Measurements from ENCODE around the gene HRH2. TPM values are rescaled to one million over a fixed set of nuclear protein-coding genes. Genes with fewer than 3 reads are reported as not detected.
"Not testable (repeated sequence)": the region's sequence is repeated elsewhere in the genome, so short reads cannot be mapped to it uniquely, and the experiment has no call there.

HRH2 gene, protein sequence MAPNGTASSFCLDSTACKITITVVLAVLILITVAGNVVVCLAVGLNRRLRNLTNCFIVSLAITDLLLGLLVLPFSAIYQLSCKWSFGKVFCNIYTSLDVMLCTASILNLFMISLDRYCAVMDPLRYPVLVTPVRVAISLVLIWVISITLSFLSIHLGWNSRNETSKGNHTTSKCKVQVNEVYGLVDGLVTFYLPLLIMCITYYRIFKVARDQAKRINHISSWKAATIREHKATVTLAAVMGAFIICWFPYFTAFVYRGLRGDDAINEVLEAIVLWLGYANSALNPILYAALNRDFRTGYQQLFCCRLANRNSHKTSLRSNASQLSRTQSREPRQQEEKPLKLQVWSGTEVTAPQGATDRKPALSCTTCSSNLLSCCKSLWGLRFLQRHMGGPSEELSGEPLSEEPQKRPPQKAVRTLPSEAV
- total RNA-seq: 5.7 TPM

DNA sequence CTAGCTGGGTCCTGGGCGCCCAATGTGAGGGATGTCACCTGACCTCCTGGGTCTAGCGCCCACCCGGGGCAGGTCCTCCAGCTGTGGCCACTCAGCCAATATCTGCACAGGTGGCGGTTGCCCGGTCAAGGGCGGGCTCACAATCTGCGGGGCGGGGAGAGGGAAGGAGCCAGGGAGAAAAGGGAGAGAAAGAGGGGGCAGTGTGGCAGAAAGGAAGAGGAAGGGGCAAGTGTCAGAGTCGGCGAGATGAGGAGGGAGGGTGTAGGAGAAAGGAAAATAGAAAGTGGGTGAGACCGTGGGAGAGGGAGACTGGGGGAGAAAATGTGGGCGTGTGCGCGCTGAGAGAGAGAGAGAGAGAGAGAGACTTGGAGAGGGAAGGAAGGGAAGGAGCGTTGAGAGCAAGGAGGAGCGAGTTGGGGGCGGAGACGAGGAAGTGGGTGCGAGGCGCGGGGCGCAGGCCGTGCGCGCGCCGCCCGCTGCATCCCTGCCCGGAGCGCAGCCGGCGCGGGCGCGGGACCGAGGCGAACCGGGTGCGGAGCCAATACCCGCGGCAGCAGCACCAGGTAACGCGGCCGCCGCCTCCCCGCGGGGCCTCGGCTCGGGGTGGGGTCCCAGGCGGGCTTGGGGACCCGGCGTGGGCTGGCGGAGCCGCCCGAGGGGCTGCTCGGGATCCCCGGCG, at the start of gene HRH2:
Gene HRH2, plus strand, starts transcription at position 479 of the 679 bp plus-strand sequence. CDS start 25,163 bp downstream, outside the sequence.
- no peak for DNase-seq (ENCODE audit: low spot score)

DNA sequence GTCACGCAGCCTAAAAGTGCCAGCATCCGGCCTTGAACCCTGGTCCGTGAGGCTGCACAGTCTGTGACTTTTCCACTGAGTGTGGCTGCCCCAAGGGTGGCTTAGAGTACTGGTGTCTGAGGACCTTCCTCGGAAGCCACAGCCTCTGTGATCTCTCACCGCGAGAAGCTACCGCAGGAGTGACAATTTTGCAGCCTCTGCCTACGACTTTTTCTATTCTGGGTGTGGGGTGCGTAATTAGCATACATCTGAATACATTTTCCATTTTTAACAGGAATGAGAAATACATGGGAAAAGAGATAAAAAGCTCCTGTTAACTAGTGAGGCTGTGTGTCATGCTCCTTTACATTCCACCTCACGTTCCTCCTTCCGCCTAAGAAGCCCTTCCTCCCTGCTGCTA, 48.3 kb upstream of the HRH2 start:
- no peak for DNase-seq (ENCODE audit: low spot score)

DNA sequence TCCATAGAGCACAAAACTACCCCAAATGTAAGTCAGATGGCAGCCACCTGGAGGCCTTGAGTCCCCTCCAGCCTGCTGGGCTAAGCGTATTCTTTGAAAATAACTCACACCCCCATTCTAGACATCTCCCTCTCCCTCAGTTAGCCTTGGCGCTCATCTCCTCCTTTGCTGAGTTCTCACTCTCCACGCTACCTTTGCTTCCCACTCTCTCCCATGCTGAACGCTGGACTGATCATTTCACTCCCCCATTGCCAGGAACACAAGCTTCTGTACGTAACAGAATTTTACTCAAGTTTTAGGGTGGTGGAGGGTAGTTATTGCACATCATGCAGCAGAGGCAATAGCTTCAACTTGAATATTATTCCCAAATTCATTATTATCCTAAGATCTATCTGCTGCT, 47.5 kb upstream of the HRH2 start:
- no peak for DNase-seq (ENCODE audit: low spot score)

DNA sequence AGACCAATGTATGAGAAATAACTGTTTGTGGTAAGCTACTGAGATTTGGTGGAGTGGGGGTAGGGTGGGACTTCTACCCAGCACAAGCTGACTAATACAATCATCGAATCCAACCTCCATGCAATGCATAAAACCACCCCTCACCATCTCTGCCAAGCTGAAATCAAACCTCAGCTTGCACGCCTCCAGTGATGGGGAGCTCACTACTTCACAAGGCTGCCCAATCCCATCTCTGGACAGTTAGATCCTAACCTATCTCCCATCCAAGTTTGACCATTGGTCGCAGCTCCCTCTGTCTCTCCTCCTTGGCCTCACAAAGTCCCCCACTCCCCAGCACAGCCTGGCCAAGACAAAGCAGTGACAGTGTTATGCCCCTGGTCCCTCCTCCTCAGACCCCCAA, 47.0 kb upstream of the HRH2 start:
- no peak for DNase-seq (ENCODE audit: low spot score)

DNA sequence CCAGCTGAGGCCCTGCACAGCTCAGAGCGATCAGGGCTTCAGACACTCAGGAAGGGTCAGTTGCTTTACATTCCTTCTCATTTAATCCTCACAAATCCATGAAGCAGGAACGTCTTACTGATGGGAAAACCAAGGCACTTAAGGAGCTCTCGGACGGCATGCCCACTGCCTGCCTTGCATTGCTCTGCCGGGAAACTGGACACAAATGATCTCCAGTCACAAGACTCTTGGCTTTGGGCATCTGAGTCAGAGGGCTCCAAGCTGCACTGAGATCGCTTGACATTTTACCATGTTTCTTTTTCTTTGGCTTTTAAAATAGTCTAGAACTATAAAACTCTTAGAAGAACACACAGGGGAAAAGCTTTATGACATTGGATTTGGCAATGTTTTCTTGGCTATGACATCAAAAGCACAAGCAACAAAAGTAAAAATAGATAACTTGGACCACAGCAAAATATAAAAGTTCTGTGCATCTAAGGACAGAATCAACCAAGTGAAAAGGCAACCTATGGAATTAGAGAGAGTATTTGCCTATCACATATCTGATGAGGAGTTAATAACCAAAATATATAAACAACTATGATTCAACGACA, 43.6 kb upstream of the HRH2 start:
- DNase-seq (ENCODE audit: low spot score): no peak

DNA sequence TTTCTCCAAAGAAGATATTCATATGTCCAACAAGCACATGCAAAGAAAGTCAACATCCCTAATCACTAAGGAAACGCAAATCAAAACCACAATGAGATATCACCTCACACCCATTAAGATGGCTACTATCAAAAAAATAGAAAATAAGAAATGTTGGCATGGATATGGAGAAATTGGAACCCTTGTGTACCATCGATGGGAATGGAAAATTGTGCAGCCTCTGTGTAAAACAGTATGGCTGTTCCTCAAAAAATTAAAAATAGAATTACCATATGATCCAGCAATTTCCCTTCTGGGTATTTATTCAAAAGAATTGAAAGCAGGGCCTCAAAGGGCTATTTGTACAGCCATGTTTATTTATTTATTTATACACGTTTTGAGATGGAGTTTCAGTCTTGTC, 43.0 kb upstream of the HRH2 start:
- no peak for DNase-seq (ENCODE audit: low spot score)

DNA sequence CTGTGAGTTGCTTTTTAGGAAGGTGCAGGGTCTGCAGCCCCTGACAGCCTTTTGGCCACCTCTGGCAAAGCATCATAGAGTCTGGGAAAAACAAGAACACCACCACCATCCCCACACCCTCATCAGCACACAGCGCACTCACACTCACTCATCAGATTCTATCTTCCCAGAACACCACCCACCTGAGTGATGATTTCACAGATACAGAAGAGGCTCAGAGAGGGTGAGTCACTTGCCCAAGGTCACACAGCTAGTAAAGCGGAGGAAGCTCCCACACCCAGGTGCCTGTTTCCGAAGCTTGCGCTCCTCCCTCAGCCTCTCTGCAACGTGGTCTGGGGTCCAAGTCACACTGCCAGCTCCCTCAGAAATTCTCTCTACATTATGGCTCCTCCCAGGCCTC, 41.8 kb upstream of the HRH2 start:
- no peak for DNase-seq (ENCODE audit: low spot score)

DNA sequence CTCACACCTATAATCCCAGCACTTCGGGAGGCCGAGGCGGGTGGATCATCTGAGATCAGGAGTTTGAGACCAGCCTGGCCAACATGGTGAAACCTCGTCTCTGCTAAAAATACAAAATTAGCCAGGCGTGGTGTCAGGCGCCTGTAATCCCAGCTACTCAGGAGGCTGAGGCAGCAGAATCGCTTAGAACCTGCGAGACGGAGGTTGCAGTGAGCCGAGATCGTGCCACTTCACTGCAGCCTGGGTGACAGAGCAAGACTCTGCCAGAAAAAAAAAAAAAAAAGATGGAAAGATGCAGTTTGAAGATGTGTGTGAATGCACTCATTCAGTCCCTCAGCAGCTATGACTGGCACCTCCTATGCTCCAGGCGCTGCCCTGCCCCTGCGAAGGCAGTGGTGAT, 41.3 kb upstream of the HRH2 start:
- DNase-seq (ENCODE audit: low spot score): not testable (repeated sequence)

DNA sequence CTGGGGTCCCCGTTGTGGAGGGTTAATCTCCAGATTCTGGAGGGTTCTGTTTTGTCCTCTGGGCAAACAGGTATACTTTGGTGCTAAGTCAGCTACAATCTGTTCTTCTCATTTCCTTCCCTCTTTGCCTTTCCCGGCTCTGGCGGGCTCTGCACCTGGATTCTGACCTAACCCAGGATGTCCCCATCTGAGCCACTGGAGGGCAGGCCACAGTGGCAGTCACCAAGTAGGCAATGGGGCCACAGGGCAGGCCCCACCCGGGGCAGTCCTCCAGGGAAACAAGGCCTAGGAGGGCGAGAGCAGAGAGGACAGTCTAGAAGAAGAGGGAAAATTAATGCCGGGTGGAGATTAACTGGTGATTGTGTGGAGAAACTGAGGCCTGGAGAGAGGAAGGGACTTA, 40.4 kb upstream of the HRH2 start:
- no peak for DNase-seq (ENCODE audit: low spot score)

DNA sequence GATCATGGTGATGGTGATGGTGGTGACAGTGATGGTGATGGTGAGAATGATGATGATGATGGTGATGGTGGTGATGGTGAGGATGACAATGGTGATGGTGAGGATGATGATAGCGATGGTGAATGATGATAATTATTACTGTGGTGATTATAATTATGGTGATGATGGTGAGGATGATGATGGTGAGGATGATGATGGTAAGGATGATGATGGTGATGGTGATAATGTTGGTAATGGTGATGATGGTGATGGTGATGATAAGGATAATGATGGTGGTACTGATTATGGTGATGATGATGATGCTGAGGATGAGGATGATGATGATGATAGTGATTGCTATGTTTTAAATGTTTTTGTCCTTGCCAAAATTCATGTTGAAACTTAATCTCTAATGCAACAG, 37.3 kb upstream of the HRH2 start:
- DNase-seq (ENCODE audit: low spot score): no peak

DNA sequence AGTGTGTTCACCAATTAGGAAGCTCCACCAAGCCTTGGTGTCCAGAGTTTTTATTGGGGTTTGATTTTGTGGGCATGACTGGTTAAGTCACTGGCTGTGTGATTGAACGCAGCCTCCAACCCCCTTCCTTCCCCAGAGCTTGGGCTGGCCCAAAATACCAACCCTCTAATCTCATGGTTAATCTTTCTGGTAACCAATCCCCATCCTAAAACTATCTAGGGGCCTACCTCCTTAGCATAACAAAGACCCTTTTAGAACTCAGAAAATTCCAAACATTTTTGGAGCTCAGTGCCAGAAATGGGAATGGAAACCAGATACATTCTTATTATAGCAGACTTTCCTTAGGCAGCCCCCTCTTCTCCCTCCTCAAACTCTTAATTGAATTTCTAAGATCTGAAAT, 35.9 kb upstream of the HRH2 start:
- no peak for DNase-seq (ENCODE audit: low spot score)

DNA sequence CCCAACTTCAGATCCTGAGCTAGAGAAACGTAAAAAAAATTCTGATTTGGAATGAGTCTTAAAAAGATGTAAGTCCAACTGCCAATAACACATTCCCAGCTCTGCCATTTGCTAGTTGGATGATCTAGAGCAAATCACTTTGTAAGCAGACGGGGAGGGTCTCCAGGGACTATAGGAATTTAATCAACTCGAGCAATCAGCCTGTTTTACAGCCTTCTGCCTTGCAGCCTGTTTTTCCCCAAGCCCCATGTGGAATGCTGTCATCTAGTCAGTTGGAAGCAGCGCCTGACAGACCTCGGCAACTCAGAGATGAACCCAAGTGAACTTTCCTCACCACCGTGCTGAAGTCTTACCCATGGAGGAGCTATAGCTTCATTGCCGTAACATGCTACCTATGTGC, 34.8 kb upstream of the HRH2 start:
- no peak for DNase-seq (ENCODE audit: low spot score)

DNA sequence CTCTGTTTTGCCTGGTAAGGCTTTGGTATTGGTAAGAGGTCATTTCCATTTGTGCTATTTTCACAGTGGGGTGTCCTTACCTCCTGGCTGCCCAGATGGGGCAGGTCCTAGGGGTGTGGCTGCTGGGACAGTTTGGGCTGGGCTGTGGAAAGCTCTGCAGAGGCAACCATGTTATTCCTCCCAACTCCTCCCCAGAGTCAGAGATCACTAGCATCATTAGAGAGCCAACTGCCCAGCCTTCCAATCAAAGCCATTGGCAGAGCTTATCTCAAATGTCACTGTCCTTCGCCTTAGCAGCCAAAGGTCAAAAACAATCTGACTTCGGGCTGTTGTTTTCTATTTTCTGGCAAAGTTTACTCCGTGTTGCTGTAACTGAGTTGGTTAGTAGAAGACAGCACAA, 33.6 kb upstream of the HRH2 start:
- DNase-seq (ENCODE audit: low spot score): no peak

DNA sequence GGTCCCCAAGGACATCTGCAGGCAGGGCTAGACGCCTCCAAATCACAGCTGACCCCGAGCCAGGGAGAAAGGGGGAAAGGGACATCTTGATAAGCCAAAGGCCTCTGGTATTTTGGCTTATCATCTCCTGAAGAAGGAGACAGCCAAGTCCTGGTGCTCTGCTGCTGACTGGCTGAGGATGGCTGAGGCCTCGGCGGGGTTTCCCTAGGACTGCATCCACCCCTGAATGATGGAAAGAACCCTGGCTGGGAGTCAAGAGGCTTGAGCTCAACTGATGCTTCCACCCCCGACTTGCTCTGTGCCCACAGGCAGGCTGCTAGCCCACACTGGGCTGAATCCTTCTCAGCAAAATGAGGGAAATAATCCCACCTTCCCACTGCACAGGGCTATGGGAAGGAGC, 30.9 kb upstream of the HRH2 start:
- no peak for DNase-seq (ENCODE audit: low spot score)

DNA sequence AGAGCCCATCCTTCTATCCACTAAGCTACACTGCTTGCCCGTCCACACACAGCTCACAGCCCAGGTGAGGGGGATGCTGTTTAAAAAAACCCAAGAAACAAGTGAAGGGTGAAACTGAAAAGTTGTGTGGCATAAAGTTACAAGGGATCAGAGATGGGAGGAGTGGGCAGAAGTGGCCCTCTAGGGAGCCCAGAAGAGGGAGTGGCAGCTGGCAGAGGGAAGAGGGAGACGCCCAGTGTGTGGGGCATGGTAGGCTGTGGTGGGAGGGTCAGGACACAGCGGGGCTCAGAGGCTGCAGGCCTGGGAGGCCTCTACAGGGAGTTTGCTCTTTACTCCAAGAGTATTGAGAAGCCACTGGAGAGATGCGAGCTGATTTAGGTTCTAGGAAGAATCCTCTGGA, 30.1 kb upstream of the HRH2 start:
- no peak for DNase-seq (ENCODE audit: low spot score)

DNA sequence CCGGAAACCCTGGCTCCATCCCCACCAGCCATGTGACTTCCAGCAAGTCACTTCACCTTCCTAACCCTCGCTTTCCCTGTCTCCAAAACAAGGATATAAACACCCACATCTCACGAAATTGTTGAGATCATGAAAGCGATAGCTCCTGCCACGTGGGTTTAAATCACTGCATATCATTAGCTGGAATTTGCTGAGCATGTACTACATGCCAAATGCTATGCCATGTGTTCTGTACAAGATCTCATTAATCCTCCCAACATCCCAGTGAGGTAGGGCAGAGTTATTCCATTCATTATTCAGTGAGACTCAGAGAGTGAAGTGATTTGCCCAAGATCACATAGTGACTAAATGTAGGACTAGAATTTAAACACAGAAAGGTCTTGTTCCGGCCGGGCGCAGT, 29.2 kb upstream of the HRH2 start:
- no peak for DNase-seq (ENCODE audit: low spot score)

DNA sequence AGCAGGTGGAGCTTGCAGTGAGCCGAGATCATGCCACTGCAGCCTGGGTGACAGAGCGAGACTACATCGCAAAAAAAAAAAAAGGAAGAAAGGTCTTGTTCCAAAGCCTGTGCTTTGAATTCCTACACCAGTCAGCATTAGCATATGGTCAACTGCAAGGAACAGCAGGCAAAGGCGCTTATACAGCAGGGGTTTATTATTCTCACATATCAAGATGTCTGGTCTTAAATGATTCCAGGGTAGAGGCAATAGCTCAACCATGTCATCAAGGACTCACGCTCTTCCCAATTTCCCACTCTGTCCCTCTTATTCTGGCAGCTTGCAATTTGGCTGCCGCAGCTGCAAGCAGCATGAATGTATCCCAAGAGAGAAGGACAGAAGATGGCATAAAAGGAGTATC, 28.6 kb upstream of the HRH2 start:
- DNase-seq (ENCODE audit: low spot score): no peak

DNA sequence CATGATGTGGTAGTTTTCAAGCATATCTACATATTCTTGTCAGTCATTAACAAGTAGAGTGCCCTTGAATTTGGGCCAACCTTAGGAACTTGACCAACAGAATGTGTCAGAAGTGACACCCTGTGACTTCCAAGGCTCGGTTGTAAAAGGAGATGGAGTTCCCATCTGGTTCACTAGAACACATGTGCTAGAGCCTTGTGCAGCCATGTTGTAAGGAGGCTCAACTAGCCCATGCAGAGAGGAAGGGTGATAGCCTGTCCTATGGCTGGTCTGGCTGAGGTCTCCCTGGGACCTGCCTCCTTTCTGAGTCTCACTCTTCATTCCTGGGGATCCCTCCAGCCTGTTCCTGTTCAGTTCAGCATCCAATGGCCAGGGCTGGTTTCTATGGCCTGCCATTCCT, 28.1 kb upstream of the HRH2 start:
- no peak for DNase-seq (ENCODE audit: low spot score)

DNA sequence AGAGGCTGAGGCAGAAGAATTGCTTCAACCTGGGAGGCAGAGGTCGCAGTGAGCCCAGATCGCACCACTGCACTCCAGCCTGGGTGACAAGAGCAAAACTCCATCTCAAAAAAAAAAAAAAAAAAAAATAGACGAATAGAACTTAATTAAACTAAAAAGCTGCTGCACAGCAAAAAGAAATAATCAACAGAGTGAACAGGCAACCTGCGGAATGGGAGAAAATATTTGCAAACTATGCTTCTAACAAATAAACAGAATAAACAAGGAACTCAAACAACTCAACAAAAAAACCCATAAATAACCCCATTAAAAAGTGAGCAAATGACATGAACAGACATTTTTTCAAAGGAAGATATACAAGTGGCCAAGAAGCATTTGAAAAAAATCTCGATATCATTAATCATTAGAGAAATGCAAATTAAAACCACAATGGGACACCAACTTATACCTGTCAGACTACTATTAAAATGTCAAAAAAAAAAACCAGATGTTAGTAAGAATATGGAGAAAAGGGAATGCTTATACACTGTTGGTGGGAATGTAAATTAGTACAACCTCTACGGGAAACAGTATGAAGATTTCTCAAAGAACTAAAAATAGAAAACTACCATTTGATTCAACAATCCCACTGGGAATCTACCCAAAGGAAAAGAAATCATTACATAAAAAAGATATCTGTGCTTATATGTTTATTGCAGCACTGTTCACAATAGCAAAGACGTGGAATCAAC, 21.9 kb upstream of the HRH2 start:
- DNase-seq (ENCODE audit: low spot score): no peak

DNA sequence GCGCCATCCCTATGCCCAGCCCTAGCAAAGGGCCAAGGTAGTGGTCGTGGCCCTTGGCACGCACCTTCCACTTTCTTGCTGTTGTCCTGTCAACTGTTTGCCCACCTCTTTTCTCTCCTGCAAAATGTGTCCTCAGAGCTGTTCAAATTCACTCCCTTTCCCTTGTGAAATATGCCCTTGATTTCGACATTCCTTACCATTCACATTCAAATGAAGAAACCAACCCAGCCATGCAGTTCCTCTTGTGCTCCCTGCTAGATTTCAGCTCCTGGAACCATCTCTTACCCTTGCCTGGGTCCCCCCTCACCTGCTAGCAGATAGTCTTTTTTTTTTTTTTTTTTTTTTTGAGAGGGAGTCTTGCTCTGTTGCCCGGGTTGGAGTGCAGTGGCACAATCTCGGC, 19.6 kb upstream of the HRH2 start:
- DNase-seq (ENCODE audit: low spot score): no peak

DNA sequence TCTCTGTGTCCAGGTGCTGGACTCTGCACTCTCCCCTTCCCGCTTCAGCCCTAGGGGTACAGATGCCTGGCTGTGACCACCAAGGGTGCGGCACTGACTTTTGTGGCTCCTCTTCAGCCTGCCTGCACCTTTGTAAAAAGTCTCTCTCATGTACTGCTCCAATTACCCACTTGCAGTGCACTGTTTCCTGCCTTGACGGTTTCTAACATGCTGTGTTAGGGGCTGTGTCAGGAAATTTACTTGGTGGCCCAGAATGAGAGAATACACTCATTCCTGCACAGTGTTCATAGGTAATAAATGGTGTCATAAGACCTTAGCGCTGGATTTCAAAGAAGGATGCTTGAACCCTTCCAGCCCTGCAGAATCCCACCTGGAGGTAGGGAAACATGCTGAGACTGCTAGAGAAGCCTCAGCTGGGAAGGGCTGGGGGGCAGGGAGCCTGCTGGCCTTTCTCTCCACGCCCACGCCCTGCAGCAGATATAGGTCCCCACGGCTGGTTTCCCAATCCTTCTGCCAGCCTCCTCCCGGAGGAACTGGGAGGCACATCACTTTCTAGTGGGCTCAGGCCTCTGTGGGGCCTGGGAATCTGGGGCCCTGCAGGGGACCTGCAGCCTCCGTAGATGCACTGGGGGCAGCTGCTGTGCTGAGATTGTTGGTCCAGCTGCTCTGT, 17.6 kb upstream of the HRH2 start:
- DNase-seq (ENCODE audit: low spot score): no peak

DNA sequence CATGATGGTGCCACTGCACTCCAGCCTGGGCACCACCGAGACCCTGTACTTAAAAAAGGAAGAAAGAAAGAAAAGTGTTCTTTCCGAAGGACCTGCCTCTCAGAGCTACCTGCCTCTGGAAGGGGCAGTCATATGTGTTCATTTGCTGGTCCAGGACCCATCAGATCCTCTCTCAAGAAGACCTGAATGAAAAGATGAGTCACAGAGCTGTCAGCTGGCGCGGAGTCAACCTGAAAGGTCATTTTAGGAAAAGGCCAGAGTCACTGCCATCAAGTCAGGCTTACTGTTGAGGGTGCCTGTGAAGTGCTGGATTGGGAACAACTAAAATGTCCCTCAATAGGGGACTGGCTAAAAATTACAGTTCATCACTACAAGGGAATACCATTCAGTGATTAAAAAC, 14.9 kb upstream of the HRH2 start:
- DNase-seq (ENCODE audit: low spot score): no peak
